Cardiac muscle cell (in vitro differentiated cells and primary cell): ENCODE measurements around the gene GIMAP1. TPM values are rescaled to one million over a fixed set of nuclear protein-coding genes. Genes with fewer than 3 reads are reported as not detected.

ENCODE experiments used
- DNase-seq, 2 donors: peaks; one replicate each; pipeline versions ENCODE4 v3.0.0 to v3.0.0-alpha.2; 2010 to 2017; ENCODE audit warnings: low read depth in 1 of 2, low spot score in 1 of 2
- H3K27ac ChIP-seq: fragments of 200-600 bp; sonication (generic); 2 replicates; pipeline ENCODE4 v1.5.1; 2016
- H3K27me3 ChIP-seq: fragments of 200-600 bp; sonication (generic); 2 replicates; pipeline ENCODE4 v1.6.0; 2016; ENCODE audit warnings: control low read depth
- H3K36me3 ChIP-seq: fragments of 200-600 bp; sonication (generic); 2 replicates; pipeline ENCODE4 v1.5.1; 2016; ENCODE audit warnings: control low read depth
- H3K4me1 ChIP-seq: fragments of 200-600 bp; sonication (generic); 2 replicates; pipeline ENCODE4 v1.8.1; 2017; ENCODE audit warnings: low read depth, mild to moderate bottlenecking, mixed run types
- H3K4me3 ChIP-seq: fragments of 200-600 bp; sonication (generic); 2 replicates; pipeline ENCODE4 v1.5.1; 2016; ENCODE audit warnings: mild to moderate bottlenecking
- H3K9me3 ChIP-seq: fragments of 200-600 bp; sonication (generic); 2 replicates; pipeline ENCODE4 v1.5.1; 2017; ENCODE audit warnings: low read depth, mild to moderate bottlenecking, control low read depth
- CTCF ChIP-seq: IDR thresholded peaks from 2 replicates; pipeline ENCODE4 v1.5.1; 2012; ENCODE audit warnings: low read depth, mild to moderate bottlenecking, low read length
- polyA plus RNA-seq: library from polyadenylated mRNA; unstranded; fragments of >200 nt; fragmentation: Nextera tagmentation; extraction: Ambion mirVana; gene quantifications from 2 replicates; pipeline ENCODE4 v1.2.1, GENCODE V29; 2016
- total RNA-seq: library from RNA; depleted of rRNA; stranded (reverse); fragments of >200 nt; gene quantifications from 2 replicates; pipeline ENCODE4 v1.2.3, GENCODE V29; 2016

Gene GIMAP1
- total and polyA plus RNA-seq, 2 experiments from 2014 or later: 0.06 TPM; not detected in 1

DNA sequence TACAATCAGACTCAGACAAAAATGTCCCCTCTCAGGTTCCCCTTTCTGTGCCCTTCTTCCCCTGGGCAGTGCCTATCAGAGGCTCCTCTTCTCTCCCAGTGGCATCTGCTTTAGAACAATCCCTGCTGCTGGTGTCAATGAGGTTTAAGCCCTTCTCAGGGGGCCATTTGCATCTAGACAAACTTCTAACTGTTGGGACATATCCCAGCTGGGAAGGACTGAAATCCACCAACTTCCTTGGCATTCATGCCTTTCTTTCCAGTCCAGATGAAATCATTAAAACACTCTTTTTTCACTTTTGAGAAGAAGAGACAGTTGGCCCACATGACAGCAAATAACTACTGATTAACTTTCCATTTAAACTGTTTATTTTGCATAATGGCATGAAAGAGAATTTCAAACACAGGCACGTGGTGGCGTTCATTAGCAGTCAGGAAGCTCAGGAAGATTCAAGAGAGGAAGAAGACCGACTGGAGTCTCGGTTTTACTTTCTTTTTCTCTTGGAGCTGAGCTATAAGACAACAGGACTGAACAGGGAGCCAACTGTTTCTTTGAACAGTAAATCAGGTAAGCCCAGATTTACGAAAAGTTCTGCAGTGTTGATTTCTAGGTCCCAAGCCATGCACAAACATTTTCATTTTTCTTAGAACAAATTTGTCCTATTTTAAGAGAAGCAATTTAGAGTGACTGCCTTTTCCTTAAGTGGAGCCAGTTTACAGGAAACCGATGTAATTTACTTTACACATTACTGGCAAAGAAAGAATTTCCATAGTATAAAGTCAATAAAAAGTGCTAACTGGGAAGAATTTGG lies 31.0 kb upstream of the GIMAP1 start, which contains the start of gene GIMAP2:
Gene GIMAP2 (plus strand): TSS at position 488 of the 811 bp plus-strand sequence. CDS start 1,354 bp downstream, outside the sequence.
- H3K27me3 ChIP-seq: no peaks in the 10 kb centered on the region
- DNase-seq: peak in 1 of 2 donors; percentile 11
- H3K36me3 ChIP-seq: no peaks in the 10 kb centered on the region
- no peaks in the 10 kb centered on the region for H3K9me3 ChIP-seq
- H3K4me3 ChIP-seq: no peak within 1 kb of the TSS
- H3K4me1 ChIP-seq: no peaks in the 10 kb centered on the region
- no peak within 1 kb of the TSS for H3K27ac ChIP-seq
- no peak for TF ChIP-seq CTCF

DNA sequence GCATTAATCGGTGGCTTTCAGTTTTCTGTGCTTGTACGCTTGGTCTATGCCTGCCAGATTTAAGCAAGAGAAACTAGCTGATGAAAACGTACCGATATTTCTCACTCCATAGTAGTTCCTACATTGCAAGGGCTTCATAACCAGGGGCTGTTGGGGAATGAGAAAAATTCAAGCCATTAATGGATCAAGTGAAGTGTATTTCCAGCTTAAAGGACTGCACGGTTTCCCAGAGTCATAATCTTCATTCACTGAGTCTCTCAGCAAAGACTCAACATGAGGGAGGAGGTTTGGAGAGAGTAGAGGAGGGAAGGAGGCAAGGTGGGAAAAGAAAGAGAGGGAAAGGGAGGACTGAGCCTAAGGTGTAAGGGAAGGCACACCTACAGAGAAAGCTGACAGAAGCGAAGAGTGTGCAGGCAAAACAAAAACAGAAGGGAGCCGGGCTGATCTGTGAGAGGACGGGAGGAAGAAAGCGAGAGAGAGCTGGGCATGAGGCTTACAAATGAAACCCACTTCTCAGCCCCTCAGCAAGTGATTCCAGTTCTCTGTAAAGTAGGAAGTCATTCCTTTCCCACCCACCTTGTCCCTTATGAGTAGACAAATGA lies 30.3 kb upstream of the GIMAP1 start:
- Histone ChIP-seq H3K36me3 (no peaks in the 10 kb centered on the region), H3K27me3 (no peaks in the 10 kb centered on the region), H3K27ac (no peak overlapping the region), H3K4me1 (no peaks in the 10 kb centered on the region), H3K9me3 (no peaks in the 10 kb centered on the region), H3K4me3 (no peak overlapping the region)
- TF ChIP-seq CTCF: no peak
- DNase-seq: no peak

GRCh38 chr7:150688630-150689029 lies 27.8 kb upstream of the GIMAP1 start:
- no peaks in the 10 kb centered on the region for H3K27me3 ChIP-seq
- H3K36me3 ChIP-seq: no peaks in the 10 kb centered on the region
- no peak overlapping the region for H3K4me3 ChIP-seq
- H3K27ac ChIP-seq: no peak overlapping the region
- TF ChIP-seq CTCF: no peak
- H3K4me1 ChIP-seq: no peaks in the 10 kb centered on the region
- no peaks in the 10 kb centered on the region for H3K9me3 ChIP-seq
- no peak for DNase-seq

DNA sequence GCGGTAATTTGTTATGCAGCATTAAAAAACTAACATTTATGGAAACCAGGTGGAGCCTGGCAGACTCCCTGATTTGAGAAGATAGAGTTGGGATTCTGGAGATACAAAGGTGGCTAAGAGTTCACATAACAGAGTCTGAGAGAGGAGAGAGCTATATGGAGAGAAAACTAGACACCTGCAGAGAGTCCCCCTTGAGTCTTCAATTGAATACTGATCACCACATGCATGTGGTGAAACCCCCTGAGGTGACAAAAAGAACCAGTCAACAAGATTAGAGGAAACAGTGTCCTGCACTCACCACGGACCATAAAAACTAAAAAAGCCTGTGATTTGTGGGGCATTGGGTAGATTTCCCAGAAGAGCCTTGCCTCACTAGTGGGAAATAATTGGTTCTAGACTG lies 20.8 kb upstream of the GIMAP1 start:
- no peaks in the 10 kb centered on the region for H3K27me3 ChIP-seq
- no peak for TF ChIP-seq CTCF
- H3K9me3 ChIP-seq: no peaks in the 10 kb centered on the region

GRCh38 chr7:150703209-150703608 lies 13.2 kb upstream of the GIMAP1 start:
- no peak for DNase-seq
- Histone ChIP-seq H3K9me3 (no peaks in the 10 kb centered on the region), H3K36me3 (no peaks in the 10 kb centered on the region), H3K4me3 (no peak overlapping the region), H3K27ac (no peak overlapping the region), H3K27me3 (no peaks in the 10 kb centered on the region), H3K4me1 (no peaks in the 10 kb centered on the region)
- no peak for TF ChIP-seq CTCF

More for the DNA sequence above, 20.8 kb upstream of the GIMAP1 start:
- no peak for DNase-seq
- H3K36me3 ChIP-seq: no peaks in the 10 kb centered on the region
- H3K27ac ChIP-seq: no peak overlapping the region
- no peak overlapping the region for H3K4me3 ChIP-seq
- H3K4me1 ChIP-seq: no peaks in the 10 kb centered on the region
